ENCODE measurements around the gene NOD1.
"Not testable (repeated sequence)": the region's sequence is repeated elsewhere in the genome, so short reads cannot be mapped to it uniquely, and the experiment has no call there.

NOD1 gene, protein sequence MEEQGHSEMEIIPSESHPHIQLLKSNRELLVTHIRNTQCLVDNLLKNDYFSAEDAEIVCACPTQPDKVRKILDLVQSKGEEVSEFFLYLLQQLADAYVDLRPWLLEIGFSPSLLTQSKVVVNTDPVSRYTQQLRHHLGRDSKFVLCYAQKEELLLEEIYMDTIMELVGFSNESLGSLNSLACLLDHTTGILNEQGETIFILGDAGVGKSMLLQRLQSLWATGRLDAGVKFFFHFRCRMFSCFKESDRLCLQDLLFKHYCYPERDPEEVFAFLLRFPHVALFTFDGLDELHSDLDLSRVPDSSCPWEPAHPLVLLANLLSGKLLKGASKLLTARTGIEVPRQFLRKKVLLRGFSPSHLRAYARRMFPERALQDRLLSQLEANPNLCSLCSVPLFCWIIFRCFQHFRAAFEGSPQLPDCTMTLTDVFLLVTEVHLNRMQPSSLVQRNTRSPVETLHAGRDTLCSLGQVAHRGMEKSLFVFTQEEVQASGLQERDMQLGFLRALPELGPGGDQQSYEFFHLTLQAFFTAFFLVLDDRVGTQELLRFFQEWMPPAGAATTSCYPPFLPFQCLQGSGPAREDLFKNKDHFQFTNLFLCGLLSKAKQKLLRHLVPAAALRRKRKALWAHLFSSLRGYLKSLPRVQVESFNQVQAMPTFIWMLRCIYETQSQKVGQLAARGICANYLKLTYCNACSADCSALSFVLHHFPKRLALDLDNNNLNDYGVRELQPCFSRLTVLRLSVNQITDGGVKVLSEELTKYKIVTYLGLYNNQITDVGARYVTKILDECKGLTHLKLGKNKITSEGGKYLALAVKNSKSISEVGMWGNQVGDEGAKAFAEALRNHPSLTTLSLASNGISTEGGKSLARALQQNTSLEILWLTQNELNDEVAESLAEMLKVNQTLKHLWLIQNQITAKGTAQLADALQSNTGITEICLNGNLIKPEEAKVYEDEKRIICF

DNA sequence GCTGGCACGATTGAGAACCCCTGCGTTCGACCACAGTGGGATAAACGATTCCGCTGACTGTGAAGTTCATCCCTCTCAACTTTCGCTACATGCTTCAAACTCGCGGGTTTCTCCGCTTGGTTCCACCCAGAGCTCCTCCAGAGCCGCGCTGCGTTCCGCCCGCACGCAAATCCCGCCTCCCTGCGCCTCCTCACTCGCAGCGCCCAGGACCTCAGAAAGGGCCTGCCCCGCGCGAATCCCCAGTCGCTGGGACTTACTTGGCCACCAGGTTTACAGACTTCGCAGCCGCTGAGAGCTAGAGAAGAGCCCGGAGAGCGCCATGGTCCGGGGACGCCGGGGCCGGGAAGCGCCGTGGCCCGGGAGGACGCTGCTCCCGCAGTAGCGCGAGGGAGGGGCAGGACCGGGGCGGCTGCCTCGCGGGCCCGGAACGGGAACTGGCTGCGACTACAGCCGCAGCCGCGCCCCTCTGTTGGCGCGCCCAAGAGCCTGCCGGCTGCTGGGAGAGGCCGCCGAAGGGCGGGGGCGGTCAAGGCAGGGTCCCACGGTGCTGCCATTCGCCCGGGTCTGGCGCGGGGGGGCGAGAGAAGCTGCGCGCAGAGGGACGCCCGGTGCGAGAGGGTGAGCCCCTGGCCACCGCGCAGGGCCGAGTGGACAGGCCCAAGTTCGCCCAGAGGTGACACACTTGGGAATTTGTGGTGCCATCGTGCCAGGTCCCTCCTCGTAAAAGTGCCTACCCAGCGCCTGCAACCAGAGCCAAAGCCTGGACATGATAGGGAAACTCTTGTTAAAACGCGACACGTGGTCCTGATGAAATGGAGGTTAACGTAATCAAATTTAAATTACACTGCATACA, at the start of gene NOD1:
Gene NOD1 (minus strand): TSS at position 436 of the 853 bp plus-strand sequence. CDS start 21,863 bp downstream, outside the sequence.
- peak; percentile 67 for DNase-seq

DNA sequence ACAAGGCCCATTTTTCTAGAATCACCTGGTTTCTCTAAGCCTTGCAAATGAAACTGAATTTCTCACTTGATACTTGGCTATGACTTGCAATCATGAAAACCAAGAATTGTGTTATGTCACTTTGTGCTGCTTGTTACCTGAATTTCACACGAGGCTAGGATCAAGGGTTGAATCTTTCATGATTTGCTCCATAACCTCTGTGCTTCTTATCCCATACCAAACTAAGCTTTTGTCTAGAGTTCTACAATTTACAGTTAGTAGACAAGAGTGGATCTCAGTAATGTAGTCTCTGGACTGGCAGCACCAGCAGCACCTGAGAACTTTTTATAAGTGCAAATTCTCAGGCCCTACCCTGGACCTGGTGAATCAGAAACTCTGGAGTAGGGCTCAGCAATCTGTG, 48.7 kb upstream of the NOD1 start:
- DNase-seq = not testable (repeated sequence)

DNA sequence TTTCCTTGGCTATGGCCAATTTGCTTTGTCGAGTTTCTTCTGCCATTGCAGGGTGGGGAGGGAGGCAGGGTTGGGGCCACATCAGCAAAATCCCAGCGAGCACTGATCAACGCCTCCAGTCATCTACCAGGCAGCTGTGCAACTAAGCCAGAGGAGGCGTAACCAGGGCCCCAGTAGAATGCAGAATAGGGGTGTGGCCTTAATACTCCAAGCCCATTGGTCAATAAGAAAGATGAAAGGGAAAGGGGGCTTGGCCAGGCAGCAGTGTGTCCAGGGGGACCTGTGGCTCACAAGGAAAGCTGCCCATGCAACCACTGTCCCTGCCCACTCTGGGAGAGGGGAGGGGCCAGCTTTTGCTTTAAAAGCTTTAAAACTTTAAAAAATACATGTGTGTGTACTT, 47.6 kb upstream of the NOD1 start:
- no peak for DNase-seq

DNA sequence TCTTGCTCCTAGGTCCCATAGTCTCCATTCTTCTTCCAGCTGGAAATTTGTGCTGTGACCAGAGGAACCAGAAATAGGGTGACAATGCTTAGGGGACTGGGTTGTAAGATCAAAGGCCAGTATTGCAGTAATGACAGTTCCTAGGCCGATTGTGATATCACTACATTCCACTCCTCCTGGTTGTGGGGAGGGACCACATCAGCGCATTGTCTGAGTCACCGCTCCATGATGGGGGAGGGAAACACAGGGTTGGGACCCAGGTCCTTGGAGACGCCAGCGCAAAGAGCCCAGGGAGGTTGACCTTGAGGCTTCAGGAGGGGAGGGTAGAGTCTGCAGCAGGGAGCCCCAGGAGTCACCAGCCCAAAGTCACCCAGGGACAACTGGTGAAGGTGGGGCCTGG, 46.8 kb upstream of the NOD1 start:
- DNase-seq = no peak

DNA sequence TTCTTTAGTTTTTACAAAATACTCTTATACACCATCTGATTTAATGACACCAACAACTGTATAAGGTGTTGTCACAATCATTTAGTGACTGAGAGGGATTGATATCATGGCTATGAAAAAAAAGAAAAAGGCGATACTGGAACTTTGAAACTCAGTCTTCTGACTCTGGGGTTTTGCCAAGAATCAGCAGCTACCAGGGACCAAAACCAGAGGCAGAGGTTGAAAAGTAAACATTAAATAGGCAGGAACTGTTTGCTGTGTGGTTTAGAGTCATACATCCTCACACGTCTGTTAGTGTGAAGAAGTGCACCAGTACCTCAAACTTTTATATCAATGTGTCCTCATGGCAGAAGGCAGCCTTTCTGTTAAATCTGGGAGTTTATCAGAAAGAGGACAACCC, 46.0 kb upstream of the NOD1 start:
- no peak for DNase-seq

DNA sequence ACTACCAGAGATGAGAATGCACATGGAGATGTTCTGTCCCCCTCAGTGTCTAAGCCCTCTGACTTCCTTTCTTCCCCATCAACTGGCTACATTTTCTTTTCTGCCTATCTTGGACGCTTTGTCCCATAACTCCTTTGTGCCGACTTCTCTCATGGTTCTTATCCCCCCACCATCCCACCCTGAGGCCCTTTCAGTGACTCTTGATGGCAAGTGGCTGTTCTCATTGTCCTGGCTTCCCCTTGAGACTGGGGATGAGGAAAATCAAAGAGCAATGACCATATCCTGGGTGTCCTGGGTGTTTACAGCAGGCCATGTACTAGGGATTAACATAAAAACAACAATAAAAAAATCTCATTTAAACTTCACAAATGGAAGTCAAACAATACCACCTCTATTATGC, 44.9 kb upstream of the NOD1 start:
- no peak for DNase-seq

DNA sequence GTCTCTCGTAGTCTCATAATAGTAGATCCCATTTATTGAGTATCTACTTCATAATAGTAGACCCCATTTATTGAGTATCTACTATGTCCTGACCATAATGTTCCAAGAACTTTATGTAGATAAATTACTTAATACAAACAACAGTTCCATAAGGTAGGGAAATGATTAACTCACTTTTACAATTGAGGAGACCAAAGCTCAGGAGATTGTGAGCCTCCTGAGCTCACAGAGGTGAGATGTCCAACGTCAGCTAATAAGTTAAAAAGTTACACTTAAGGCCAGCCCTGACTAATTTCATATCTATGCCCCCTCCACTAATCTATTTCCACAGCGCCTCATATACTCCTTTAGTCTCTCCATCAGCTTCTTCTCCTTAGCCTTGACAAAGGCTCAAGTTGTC, 43.6 kb upstream of the NOD1 start:
- DNase-seq = no peak

DNA sequence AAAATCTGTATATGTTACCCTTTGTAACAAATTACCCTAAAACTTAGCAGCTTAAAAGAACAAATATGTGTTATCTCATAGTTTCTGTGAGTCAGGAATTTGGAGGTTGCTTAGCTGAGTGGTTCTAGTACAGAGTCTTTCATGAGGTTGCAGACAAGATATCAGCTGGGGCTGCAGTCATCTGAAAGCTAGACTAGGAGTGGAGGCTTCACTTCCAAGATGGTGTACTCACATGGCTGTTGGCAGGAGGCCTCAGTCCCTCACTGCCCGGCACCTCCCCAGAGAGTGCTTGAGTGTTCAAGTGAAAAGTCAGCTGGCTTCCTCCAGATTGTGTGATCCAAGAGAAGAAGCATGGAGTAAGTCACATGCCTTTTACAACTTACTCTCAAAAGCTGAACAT, 42.9 kb upstream of the NOD1 start:
- DNase-seq = no peak

DNA sequence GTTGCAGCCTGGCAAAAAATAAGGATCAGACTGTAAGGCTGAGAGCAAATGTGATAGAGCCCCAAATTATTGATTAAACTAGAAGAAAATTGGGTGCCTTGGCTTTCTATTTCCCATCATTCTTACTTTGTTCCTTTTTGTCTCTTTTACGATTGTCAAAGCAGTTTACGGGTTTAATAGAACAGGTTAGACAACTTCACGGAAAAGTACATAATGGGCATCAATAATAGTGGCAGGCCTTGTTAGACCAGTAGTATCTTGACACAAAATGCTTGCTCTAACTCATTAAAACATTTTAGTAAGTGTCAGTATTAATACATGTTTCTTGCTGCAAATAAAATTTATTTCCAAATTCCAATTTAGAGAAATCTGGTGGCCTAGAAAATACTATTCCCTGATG, 40.5 kb upstream of the NOD1 start:
- DNase-seq = peak; percentile 12

DNA sequence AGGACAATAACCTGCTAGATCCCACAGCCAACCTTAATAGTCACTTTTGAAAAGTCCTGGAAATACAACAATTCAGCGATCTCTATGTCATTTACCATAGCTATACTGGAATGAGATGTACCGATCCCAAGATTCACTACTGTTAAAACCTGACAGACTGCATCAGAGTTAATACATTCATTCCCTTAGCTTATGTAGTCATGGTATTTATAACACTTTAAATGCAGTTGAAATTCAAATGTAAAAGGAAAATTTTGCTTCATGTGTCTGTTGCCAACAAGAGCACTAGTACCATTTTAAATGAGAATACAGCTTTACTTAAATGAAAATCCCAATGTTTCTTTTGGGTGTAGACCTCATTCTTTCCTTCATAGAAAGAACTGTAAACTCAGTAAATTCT, 37.2 kb upstream of the NOD1 start:
- DNase-seq = no peak

DNA sequence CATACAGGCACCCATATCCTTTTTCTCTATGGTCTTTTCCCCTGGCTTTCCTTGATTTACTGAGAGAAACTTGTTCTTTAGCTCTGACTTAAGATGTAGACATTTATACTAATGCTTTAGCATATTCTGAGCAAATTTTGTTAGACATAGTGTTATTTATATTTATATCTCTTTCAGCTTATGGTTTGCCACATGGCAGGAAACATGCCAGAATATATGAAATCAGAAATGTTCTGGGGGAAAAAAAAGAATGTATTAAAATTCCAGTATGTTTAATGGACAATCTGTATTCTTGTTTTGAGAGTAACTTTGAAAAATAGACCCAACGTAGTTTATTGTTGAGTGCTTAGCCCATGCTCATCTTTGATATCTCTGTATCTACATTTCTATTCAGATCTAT, 36.2 kb upstream of the NOD1 start:
- DNase-seq = no peak

DNA sequence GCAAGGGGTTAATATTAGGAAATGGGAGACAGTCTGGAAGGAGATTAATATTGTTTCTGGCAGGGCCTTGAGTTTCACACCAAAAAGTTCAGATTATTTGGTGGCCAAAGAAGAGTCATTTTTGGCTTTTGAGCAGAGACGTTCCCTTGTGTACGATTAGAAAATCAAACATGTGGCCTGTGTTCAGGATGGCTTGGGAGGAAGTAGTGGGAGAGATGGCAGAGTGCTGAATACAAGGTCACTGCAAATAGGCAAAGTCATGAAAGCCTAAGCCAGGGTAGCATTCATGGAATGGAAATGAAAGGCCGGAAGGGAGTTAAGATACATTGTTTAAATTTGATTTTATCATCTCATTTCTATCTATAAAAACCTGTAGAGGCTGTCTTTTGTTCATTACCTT, 35.6 kb upstream of the NOD1 start:
- no peak for DNase-seq

DNA sequence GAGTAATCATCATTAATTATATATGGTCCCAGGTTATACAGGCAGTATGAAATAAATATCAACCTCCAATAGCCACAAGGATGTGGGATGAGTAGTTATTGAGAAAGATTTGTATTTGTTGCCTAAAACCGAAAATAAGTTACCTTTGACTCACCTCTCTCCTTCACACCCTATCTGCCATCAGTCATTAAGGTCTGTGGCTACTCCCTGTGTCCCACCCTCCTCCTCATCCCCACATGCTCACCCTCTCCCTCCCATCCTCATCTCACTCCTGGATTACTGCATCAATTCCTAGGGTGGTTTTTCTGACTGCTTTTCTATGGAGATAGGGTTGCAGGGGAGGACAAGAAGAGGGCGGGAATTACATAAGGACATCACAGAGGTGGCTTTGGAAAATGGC, 35.2 kb upstream of the NOD1 start:
- DNase-seq = no peak

DNA sequence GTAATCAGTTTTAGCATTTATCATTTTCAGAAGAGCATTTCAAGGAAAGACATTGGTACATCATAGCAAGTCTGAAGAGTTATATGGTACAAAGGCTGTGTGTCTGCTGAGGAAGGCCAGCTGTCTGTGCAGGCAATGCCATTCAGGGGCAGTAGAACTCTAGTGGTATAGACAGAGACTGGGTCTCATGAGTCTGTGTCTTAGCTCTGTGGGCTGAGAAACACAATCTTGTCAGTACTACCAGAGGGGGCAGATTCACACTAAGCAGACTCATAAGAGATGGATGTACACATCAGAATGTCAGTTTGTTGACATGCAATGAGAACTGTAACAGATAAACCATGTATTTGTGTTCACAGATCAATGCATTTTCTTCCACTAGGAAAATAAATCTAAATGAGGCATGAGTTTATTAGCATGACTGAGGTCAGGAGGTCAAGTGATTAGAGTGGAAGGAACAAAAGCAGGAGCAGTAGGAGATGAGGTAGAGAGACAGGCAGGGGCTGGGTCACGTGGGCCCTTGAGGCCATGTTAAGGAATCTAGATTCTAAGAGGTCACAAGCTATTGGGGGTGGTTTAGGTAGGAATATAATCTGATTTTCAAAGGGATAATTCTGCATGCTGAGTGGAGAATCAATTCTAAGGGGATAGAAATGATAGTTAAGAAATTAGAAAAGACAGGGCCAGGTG, 33.5 kb upstream of the NOD1 start:
- DNase-seq = no peak

DNA sequence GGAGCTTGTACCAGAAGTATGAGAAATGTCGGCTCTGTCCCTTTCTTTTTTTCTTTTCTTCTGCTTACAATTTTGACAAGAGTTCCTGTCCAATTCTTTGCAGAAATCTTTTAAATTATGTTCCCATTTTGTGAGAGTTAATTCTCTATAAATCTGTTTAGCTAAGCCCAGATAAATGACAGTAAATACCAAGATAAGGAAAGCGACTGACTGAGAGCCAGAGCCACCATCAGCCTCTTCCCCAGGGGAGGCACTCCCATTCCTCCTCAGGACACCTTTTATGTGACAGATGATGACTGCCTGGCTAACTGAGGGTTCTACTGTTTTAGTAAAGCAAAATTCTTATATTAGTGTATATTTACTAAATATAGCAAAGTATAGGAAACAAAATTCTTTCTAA, 32.9 kb upstream of the NOD1 start:
- DNase-seq = no peak

DNA sequence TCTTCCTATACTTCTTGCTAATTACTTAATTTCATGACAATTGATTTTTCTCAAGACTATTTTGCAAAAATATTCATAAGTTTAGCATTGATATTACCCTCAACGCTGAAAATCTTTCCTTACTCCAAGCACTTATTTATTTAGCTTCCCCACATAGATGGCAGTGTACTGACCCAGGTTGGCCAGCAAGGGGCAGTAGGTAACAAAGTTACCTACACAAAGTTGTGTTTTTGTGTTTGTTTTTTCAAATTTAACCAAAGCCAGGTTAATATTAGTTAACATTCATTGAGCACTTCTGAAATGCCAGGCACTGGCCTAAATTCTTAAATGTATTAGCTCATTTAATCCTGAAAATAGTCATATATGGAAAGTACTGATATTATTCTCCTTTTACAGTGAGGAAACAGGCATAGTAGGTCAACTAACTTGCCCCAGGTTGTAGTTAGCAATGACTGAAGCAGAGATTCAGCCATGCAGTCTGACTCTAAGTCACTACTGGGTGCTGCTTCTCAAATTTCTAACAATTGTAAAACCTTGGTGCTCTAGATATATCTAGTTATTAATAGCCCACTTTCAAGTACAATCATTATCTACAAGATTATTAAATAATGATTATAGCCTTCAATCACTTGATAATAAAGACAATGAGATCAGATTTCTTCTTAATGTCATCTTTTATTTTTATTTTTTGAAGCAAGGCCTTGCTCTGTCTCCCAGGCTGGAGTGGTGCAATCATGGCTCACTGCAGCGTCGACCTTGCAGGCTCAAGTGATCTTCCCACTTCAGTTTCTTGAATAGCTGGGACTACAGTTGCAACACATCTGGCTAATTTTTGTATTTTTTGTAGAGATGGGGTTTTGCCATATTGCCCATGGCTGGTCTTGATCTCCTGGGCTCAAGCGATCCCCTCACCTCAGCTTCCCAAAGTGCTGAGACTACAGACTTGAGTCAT, 31.8 kb upstream of the NOD1 start:
- DNase-seq = peak; percentile 28

DNA sequence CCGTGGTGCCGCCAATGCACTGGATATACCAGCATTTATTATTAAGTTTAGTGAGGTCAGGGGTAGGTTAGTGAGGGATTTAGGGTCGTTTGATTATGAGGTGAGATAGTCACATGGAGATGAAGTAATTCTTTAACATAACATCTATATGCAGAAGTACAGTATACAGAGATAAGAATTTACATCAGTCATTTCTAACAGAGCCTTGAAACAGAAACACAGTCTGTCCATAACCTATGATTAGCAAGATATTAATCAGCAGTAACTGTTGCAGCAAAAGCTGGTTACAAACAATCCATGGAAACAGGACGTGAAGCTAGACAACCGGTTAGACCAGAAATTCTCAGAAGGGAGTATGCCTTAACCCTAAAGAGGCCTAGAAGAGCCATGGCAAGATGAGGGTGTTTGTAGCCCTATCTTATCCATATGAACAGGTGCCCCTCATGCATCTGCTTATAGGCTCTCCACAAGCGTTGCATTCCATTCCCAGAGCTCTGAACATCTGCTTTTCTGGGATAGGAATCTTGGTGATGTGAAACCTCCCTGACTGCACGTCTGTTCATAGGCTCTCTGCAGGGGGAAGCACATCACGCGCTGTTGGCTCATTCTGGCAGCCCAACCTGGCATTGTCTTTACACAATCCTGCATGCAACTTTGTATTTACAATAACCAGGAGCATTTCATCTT, 30.7 kb upstream of the NOD1 start:
- DNase-seq = not testable (repeated sequence)

DNA sequence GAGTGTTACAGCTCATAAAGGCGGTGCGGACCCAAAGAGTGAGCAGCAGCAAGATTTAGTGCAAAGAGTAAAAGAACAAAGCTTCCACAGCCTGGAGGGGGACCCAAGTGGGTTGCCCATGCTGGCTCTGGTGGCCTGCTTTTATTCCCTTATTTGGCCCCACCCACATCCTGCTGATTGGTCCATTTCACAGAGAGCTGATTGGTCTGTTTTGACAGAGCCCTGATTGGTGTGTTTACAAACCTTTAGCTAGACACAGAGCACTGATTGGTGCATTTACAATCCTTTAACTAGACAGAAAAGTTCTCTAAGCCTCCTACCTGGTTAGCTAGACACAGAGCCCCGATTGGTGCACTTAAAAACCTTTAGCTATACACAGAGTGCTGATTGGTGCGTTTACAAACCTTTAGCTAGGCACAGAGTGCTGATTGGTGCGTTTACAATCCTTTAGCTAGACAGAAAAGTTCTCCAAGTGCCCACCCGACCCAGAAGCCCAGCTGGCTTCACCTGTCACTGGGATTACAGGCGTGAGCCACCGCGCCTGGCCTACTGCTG, 28.8 kb upstream of the NOD1 start:
- DNase-seq = not testable (repeated sequence)

DNA sequence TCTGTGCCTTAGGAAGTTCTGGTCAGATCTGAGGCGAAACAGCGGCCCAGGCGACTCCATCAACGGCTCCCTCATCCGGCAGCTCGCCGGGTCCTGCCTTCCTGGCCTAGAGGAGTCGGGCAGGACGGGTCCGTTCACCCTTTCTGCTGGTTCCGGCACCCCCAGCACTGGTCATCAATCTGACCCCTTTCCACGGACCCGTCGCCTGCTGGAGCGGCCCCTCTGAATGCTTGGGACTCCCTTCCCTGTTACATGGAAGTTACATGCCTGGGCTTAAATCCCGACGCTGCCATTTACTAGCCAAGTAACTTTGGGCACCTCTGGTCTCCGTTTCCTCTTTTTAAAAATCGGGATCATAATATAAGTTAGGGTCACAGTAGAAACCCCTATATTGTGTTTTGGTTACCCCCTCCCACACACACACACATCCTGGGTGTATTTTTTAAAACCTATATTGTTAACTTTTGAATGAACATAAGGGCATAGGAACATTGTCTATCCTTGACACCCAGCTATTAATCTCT, 26.7 kb upstream of the NOD1 start:
- DNase-seq = peak; percentile 46
